Measurements from ENCODE around the gene SLC35F1.

The SLC35F1 gene

DNA sequence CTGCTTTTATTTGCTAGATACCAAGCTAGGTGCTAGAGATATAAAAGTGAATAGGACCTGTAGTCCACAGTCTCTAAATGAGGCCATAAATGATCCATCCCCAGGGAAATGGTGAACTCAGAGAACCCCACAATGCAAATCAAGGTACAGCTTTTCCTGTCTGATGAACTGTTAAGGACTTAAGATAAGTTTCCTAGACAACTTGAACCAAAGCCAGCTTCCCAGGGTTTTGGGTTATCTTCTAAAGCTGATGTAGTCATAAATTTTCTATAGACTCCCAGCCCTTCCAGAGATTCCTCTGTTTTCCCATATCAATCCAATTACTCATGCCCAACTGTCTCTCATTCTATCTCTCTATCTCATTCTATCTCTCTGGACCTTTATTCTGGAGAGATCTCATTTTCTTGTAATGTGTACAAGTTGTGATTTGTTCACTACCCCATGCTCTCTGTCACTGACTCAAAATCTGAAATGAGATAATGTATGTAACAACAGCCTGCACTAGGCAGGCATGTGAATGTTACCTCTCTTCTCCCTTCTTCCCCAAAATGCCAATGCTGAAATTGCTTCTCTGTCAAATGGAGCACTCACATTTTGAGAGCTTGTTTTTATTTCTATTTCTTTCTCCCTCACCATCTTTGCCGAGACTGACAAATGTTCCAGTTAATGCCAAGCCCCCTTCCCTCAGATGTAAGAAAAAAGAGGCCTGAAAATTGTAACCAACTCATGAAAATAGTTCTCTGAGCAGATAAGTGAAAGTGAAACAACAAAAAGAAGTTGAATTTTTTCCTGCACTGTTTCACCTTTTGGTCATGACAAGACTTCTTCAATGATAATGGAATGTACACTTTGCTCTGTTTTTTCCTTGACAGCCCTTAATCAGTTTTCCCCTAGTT is 279.9 kb downstream of the SLC35F1 start:
- TF ChIP-seq, protein P1, sequence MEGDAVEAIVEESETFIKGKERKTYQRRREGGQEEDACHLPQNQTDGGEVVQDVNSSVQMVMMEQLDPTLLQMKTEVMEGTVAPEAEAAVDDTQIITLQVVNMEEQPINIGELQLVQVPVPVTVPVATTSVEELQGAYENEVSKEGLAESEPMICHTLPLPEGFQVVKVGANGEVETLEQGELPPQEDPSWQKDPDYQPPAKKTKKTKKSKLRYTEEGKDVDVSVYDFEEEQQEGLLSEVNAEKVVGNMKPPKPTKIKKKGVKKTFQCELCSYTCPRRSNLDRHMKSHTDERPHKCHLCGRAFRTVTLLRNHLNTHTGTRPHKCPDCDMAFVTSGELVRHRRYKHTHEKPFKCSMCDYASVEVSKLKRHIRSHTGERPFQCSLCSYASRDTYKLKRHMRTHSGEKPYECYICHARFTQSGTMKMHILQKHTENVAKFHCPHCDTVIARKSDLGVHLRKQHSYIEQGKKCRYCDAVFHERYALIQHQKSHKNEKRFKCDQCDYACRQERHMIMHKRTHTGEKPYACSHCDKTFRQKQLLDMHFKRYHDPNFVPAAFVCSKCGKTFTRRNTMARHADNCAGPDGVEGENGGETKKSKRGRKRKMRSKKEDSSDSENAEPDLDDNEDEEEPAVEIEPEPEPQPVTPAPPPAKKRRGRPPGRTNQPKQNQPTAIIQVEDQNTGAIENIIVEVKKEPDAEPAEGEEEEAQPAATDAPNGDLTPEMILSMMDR (IDR thresholded peaks at IDR 0.05; ENCODE audit: insufficient read depth, low read depth, low read length, missing control alignments), result no peak
- no peak for DNase-seq (ENCODE audit: low read depth)
- no peak overlapping the region for H3K4me3 ChIP-seq (ENCODE audit: low read length)

DNA sequence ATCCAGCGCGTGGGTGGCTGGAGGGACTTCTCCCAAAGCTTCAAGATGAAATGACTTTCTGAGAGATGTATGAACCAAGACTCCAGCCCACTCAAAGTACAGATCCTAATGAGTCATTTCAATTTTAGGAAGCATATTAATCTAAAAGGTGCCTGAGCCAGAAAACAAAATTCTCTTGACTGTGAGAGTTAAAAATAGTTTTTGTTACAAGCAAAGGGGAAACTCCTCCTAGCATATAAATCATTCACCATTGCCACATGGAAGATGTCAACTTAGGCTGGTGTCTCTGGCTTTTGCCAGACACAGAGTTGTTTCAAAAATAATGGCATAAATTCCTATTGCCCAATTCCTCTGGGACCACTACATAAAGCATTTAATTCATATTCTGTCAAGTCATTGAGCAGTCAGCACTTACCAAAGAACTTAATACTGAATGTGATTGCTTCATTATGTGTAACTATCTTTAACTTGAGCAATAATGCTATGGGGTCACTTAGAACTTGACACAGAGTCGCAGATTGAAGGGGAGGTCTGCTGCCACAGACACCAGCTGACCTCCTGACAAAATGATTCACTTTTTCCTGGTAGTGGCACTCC is 280.6 kb downstream of the SLC35F1 start:
- TF ChIP-seq, protein P1 (IDR thresholded peaks at IDR 0.05; ENCODE audit: insufficient read depth, low read depth, low read length, missing control alignments), result no peak
- H3K4me3 ChIP-seq (ENCODE audit: low read length), result no peak overlapping the region
- DNase-seq (ENCODE audit: low read depth), result no peak

DNA sequence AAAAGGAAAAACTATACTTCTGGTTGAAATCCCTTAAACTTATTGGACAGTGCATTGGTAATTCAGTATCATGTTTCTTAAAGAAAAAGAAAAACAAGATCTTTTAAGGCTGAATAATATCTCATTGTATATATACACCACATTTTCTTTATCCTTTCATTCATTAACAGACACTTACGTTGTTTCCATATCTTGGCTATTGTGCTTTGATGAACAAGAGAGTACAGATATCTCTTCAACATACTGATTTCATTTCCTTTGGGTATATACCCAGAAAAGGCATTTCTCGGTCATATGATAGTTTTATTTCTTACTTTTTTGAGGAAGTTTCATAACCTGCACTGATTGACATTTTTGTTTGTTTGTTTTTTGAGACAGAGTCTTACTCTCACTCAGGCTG is 281.5 kb downstream of the SLC35F1 start:
- no peak for DNase-seq (ENCODE audit: low read depth)
- TF ChIP-seq, protein P1 (IDR thresholded peaks at IDR 0.05; ENCODE audit: insufficient read depth, low read depth, low read length, missing control alignments), result no peak

DNA sequence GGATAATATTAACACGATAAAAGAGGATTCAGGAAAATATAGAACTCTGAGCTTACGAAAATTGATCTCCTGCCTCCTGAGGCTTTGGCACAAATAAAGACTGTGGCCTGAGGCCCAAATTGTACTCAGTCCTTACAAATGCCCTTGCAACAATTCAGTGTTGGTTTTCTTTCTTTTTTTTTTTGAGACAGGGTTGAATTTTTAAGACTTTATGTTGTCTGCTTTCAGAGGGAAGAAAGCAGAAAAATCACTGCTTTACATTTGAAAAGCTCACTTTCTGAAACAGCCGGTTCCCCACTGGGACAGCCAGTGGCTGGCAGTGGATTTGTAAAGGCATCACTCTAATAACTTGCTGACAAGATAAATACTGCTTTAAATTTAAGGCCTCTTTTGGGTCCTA is 290.5 kb downstream of the SLC35F1 start:
- no peak for DNase-seq (ENCODE audit: low read depth)
- no peak overlapping the region for H3K4me3 ChIP-seq (ENCODE audit: low read length)
- TF ChIP-seq, protein P1 (IDR thresholded peaks at IDR 0.05; ENCODE audit: insufficient read depth, low read depth, low read length, missing control alignments), result no peak

More for the DNA sequence above, 281.5 kb downstream of the SLC35F1 start:
- H3K4me3 ChIP-seq (ENCODE audit: low read length), result no peak overlapping the region

DNA sequence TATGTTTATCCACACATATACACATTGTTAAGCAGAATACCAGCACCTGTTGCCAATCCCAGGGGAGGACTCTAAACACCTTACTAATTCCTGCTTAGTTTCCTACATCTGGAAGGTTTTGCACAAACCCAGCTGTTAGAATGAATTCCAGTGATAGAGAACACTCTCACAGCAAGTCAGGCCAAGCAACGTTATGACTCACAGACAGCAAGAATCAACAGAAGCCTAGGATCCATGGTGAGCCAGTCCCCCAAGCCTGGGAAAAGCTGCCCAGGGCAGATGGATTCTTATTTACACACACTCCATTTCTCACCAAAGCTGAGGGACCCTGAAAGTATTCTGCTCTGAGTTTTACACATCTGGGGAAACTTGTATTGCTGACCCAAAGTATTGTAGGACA is 291.7 kb downstream of the SLC35F1 start:
- TF ChIP-seq, protein P1 (IDR thresholded peaks at IDR 0.05; ENCODE audit: insufficient read depth, low read depth, low read length, missing control alignments), result no peak
- H3K4me3 ChIP-seq (ENCODE audit: low read length), result no peak overlapping the region
- DNase-seq (ENCODE audit: low read depth), result peak; percentile 68

DNA sequence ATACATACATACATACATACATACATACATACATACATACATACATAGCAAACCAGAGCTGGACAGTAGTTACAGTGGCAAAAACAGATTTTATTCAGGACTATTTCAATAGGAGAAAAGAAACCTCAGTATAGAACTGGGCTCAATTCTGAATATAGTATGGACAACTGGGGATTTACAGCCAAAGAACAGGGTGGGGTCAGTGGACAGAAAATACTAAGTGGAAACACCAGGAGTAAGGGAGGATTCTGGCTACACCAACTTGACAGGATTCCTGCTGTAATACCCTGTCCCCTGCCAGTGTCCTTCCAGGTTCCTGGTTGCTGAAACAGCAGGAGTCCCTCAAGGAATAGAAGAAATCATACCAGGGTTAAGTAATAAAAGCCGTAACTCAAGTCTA is 293.1 kb downstream of the SLC35F1 start:
- no peak for DNase-seq (ENCODE audit: low read depth)
- TF ChIP-seq, protein P1 (IDR thresholded peaks at IDR 0.05; ENCODE audit: insufficient read depth, low read depth, low read length, missing control alignments), result no peak

More for the DNA sequence above, 293.1 kb downstream of the SLC35F1 start:
- no peak overlapping the region for H3K4me3 ChIP-seq (ENCODE audit: low read length)
